IMR-90 (cell line): ENCODE data around the gene COL23A1. TPM values are rescaled to one million over a fixed set of nuclear protein-coding genes. Genes with fewer than 3 reads are reported as not detected.

Source experiments
- ATAC-seq: fragments of 200-7000 bp; cut with Tn5 transposase; 2 replicates; pipeline ENCODE4 v1.9.1; 2020; ENCODE audit warnings: low read depth, mild to moderate bottlenecking, moderate library complexity
- BruUV-seq: library from RNA; stranded (reverse); fragments of 400-500 nt; replicated peaks from 2 replicates; lab custom pipeline; 2021; lab: Mats Ljungman, UMichigan
- CTCF ChIA-PET: fragments of 300-600 bp; formaldehyde crosslinking; extraction: SDS; loops from one replicate; lab custom pipeline; 2021; ENCODE audit warnings: antibody characterized with exemption; lab: Yijun Ruan, JAX
- POLR2A ChIA-PET: fragments of 300-600 bp; sonication (Branson Sonifier 250); formaldehyde crosslinking; loops from one replicate; lab custom pipeline; 2022; ENCODE audit warnings: antibody characterized with exemption; ENCODE audit not compliant: unreplicated experiment; lab: Charles Lee
- DNase-seq: peaks from one replicate; pipeline ENCODE4 v3.0.0; 2013
- H2AFZ ChIP-seq: replicated peaks from 2 replicates; pipeline ENCODE3; 2013; ENCODE audit warnings: low read length, mild to moderate bottlenecking; ENCODE audit not compliant: poor library complexity
- H2AK5ac ChIP-seq: 2 replicates; pipeline ENCODE4 v1.6.1; 2013; ENCODE audit warnings: low read depth, low read length, inconsistent platforms
- H2AK9ac ChIP-seq: replicated peaks from 2 replicates; pipeline ENCODE3; 2013; ENCODE audit warnings: mild to moderate bottlenecking, low read depth, low read length, moderate library complexity; ENCODE audit not compliant: poor library complexity
- H2BK120ac ChIP-seq: 2 replicates; pipeline ENCODE4 v1.6.1; 2013; ENCODE audit warnings: low read depth, low read length, inconsistent platforms
- H2BK15ac ChIP-seq: 3 replicates; pipeline ENCODE4 v1.6.1; 2013; ENCODE audit warnings: low read depth, low read length, inconsistent platforms
- H2BK20ac ChIP-seq: 2 replicates; pipeline ENCODE4 v1.6.1; 2013; ENCODE audit warnings: low read depth, mild to moderate bottlenecking, inconsistent platforms, low read length, moderate library complexity
- H2BK5ac ChIP-seq: 2 replicates; pipeline ENCODE4 v1.6.1; 2013; ENCODE audit warnings: mild to moderate bottlenecking, low read depth, low read length, inconsistent platforms; ENCODE audit not compliant: poor library complexity, severe bottlenecking
- H3K14ac ChIP-seq: replicated peaks from 2 replicates; pipeline ENCODE4 v1.6.1; 2013; ENCODE audit warnings: low read depth, low read length, inconsistent platforms
- H3K18ac ChIP-seq: 2 replicates; pipeline ENCODE4 v1.6.1; 2013; ENCODE audit warnings: low read depth, low read length, control low read depth
- H3K23ac ChIP-seq: 2 replicates; pipeline ENCODE4 v1.6.1; 2013; ENCODE audit warnings: low read depth, low read length, inconsistent platforms
- H3K27ac ChIP-seq: 2 replicates; pipeline ENCODE4 v1.5.1; 2013; ENCODE audit warnings: mild to moderate bottlenecking, control low read depth, low read length; ENCODE audit not compliant: insufficient read depth
- H3K27me3 ChIP-seq: 2 replicates; pipeline ENCODE4 v1.6.1; 2013; ENCODE audit warnings: low read length; ENCODE audit not compliant: control insufficient read depth, insufficient read depth
- H3K36me3 ChIP-seq: 2 replicates; pipeline ENCODE4 v1.6.1; 2013; ENCODE audit warnings: low read length, mixed read lengths; ENCODE audit not compliant: control insufficient read depth, insufficient read depth
- H3K4ac ChIP-seq: 2 replicates; pipeline ENCODE4 v1.6.1; 2013; ENCODE audit warnings: low read depth, low read length, inconsistent platforms
- H3K4me1 ChIP-seq: 2 replicates; pipeline ENCODE4 v1.6.1; 2013; ENCODE audit warnings: low read length, mixed read lengths; ENCODE audit not compliant: control insufficient read depth, insufficient read depth
- H3K4me2 ChIP-seq: 2 replicates; pipeline ENCODE4 v1.6.1; 2013; ENCODE audit warnings: low read depth, mild to moderate bottlenecking, control low read depth, low read length, moderate library complexity
- H3K4me3 ChIP-seq: 2 replicates; pipeline ENCODE4 v1.5.1; 2013; ENCODE audit warnings: low read depth, mild to moderate bottlenecking, control low read depth, low read length, moderate library complexity; ENCODE audit not compliant: insufficient read depth
- H3K56ac ChIP-seq: 2 replicates; pipeline ENCODE4 v1.6.1; 2013; ENCODE audit warnings: low read length, inconsistent platforms; ENCODE audit not compliant: insufficient read depth; ENCODE audit errors: extremely low read depth
- H3K79me1 ChIP-seq, 2 experiments: 2 replicates each; pipeline ENCODE4 v1.6.1; 2013; ENCODE audit warnings: low read length in 2 of 2, inconsistent platforms in 1 of 2, low read depth in 1 of 2
- H3K9ac ChIP-seq: 2 replicates; pipeline ENCODE4 v1.6.1; 2013; ENCODE audit warnings: low read depth, low read length, control low read depth
- H3K9me1 ChIP-seq: 2 replicates; pipeline ENCODE4 v1.6.1; 2013; ENCODE audit warnings: low read length, inconsistent platforms; ENCODE audit not compliant: insufficient read depth
- H3K9me3 ChIP-seq: 2 replicates; pipeline ENCODE4 v1.6.1; 2013; ENCODE audit warnings: low read length; ENCODE audit not compliant: control insufficient read depth, insufficient read depth
- H4K20me1 ChIP-seq: 2 replicates; pipeline ENCODE4 v1.6.1; 2013; ENCODE audit warnings: low read length, inconsistent platforms; ENCODE audit not compliant: insufficient read depth
- H4K5ac ChIP-seq: 2 replicates; pipeline ENCODE4 v1.6.1; 2013; ENCODE audit warnings: mild to moderate bottlenecking, low read depth, low read length, control low read depth
- H4K8ac ChIP-seq, 2 experiments: 2 replicates each; pipeline ENCODE4 v1.6.1; 2013; ENCODE audit warnings: low read depth in 2 of 2, low read length in 2 of 2, control low read depth in 1 of 2, inconsistent platforms in 1 of 2
- H4K91ac ChIP-seq: 2 replicates; pipeline ENCODE4 v1.6.1; 2013; ENCODE audit warnings: low read depth, low read length, inconsistent platforms; ENCODE audit not compliant: insufficient read depth
- ELK1 ChIP-seq: fragments of 150-350 bp; IDR thresholded peaks from 2 replicates; pipeline ENCODE4 v1.6.1; 2016; ENCODE audit warnings: low read depth, mild to moderate bottlenecking, low read length, moderate library complexity, borderline replicate concordance
- FOS ChIP-seq: fragments of 150-350 bp; IDR thresholded peaks from 2 replicates; pipeline ENCODE4 v1.6.1; 2016; ENCODE audit warnings: low read depth, low read length
- MXI1 ChIP-seq: IDR thresholded peaks from 2 replicates; pipeline ENCODE4 v1.6.1; 2012; ENCODE audit warnings: low read depth, mild to moderate bottlenecking, low read length, moderate library complexity, borderline replicate concordance
- SMC3 ChIP-seq: fragments of 150-350 bp; IDR thresholded peaks from 2 replicates; pipeline ENCODE4 v1.6.1; 2016; ENCODE audit warnings: low read depth, mild to moderate bottlenecking, antibody characterized with exemption, low read length, moderate library complexity
- WGBS, 2 experiments: methylation state at CpG; one replicate each; pipeline versions ENCODE4 v1.1.5 to v1.1.7; 2013; ENCODE audit warnings: missing lambda C conversion rate in 2 of 2; ENCODE audit not compliant: insufficient read length in 1 of 2; ENCODE audit errors: extremely low coverage in 2 of 2; 5-methylcytosine and 5-hydroxymethylcytosine counted together
- dilution Hi-C: fragments of 300-500 bp; cut with HindIII; formaldehyde crosslinking; loops from one replicate; pipeline ENCODE4 v1.14.3; 2018; ENCODE audit warnings: low sequenced_read_pairs; ENCODE audit not compliant: unreplicated experiment
- in situ Hi-C: fragments of 300-500 bp; cut with MboI; formaldehyde crosslinking; loops from 3 replicates; pipeline ENCODE4 v1.14.3; 2019; ENCODE audit warnings: low sequenced_read_pairs, inconsistent platforms, mixed read lengths
- intact Hi-C: fragments of 100-400 bp; cut with micrococcal nuclease; formaldehyde crosslinking; loops from 2 replicates; pipeline ENCODE4 v1.10.0; 2022
- polyA plus RNA-seq, 3 experiments: library from polyadenylated mRNA; depleted of rRNA; stranded (reverse); fragments of >200 nt; gene quantifications; 2 replicates each; pipeline ENCODE4 v1.2.3, GENCODE V29; 2012; ENCODE audit warnings: low replicate concordance in 1 of 3
- total RNA-seq: library from RNA; depleted of rRNA; stranded (reverse); fragments of >200 nt; gene quantifications from 2 replicates; pipeline ENCODE4 v1.2.3, GENCODE V29; 2012

COL23A1 gene
- total and polyA plus RNA-seq, 2 of the 4 experiments (the other 2 are of a cell fraction), result not detected

- Histone ChIP-seq H3K4me3 (no peak overlapping the region), H4K91ac (no peak overlapping the region), H3K4me1 (no peaks in the 10 kb centered on the region), H2BK20ac (no peak overlapping the region), H2BK15ac (no peak overlapping the region), H2BK5ac (no peak overlapping the region), H3K79me1 (no peaks in the 10 kb centered on the region), H3K56ac (no peak overlapping the region), H3K36me3 (no peaks in the 10 kb centered on the region), H2BK120ac (no peak overlapping the region), H3K27me3 (no peaks in the 10 kb centered on the region; the same call in 1 of the 2 replicates), H3K14ac (no peak overlapping the region), H4K20me1 (no peaks in the 10 kb centered on the region), H3K4me2 (no peak overlapping the region), H2AK9ac (no peak overlapping the region), H3K27ac (no peak overlapping the region), H3K18ac (no peak overlapping the region), H3K4ac (no peak overlapping the region), H3K23ac (no peak overlapping the region), H3K9ac (no peak overlapping the region), H3K9me3 (peaks cover 9% of the 10 kb centered on the region), H4K5ac (no peak overlapping the region), H2AK5ac (no peak overlapping the region), H3K9me1 (no peaks in the 10 kb centered on the region), H2AFZ (no peak overlapping the region), H4K8ac (no peak overlapping the region)
- ChIA-PET CTCF (interaction anchor here (0.6 kb wide), 1 partner anchor 206 kb away, joined by 4 read pairs; no protein-coding TSS in a partner anchor), POLR2A (no interaction called here)
- intact Hi-C loops (no loop called here), dilution Hi-C loops (no loop called here), in situ Hi-C loops (no loop called here)
- DNase-seq, result no peak
- TF ChIP-seq MXI1 (no peak), FOS (no peak), ELK1 (no peak), SMC3 (no peak)
- BruUV-seq, result no TSS peak
- 20% methylated on average over 1 of the region's 16 CpGs; no CpG with 5 or more reads in 1 of the 2 experiments for WGBS, 2 experiments
- no peak for ATAC-seq
Measured at GRCh38 chr5:178439493-178440180, 150.6 kb downstream of the COL23A1 start.
